Stomach (tissue), 9 donors: Measurements from ENCODE around the gene CFAP210. TPM values are rescaled to one million over a fixed set of nuclear protein-coding genes. Genes with fewer than 3 reads are reported as not detected.

Experiments
- DNase-seq, 2 donors: peaks; one replicate each; pipeline versions ENCODE4 v3.0.0 to v3.0.0-alpha.2; 2013 to 2019
- H3K27ac ChIP-seq, 5 donors: fragments of 200-600 bp in 4 of 5; sonication (generic) in 4 of 5; one replicate each; pipeline ENCODE4 v1.5.1; 2013 to 2019; ENCODE audit warnings: mild to moderate bottlenecking in 1 of 5, moderate library complexity in 1 of 5
- H3K27me3 ChIP-seq, 3 donors: fragments of 200-600 bp; sonication (generic); one replicate each; pipeline ENCODE4 v1.5.1; 2017 to 2019; ENCODE audit warnings: mixed run types in 1 of 3
- H3K36me3 ChIP-seq, 4 donors: fragments of 200-600 bp; sonication (generic); 1 replicate in 3 of 4; 2 replicates in 1 of 4; pipeline ENCODE4 v1.5.1; 2016 to 2019
- H3K4me1 ChIP-seq, 4 donors: fragments of 200-600 bp; sonication (generic); one replicate each; pipeline ENCODE4 v1.5.1; 2016 to 2019
- H3K4me3 ChIP-seq, 4 donors: fragments of 200-600 bp; sonication (generic) in 3 of 4; one replicate each; pipeline ENCODE4 v1.5.1; 2016 to 2019; ENCODE audit warnings: mild to moderate bottlenecking in 1 of 4
- H3K9me3 ChIP-seq, 4 donors: fragments of 200-600 bp; sonication (generic); one replicate each; pipeline ENCODE4 v1.5.1; 2016 to 2019
- CTCF ChIP-seq, 7 experiments: fragments of 450-650 bp in 4 of 7; fragments of 200-600 bp in 3 of 7; sonication (generic) in 3 of 7; IDR thresholded peaks; one replicate each; pipeline ENCODE4 v1.5.1; 2016 to 2019; ENCODE audit warnings: antibody characterized with exemption in 7 of 7, control low read depth in 2 of 7, mild to moderate bottlenecking in 1 of 7
- EP300 ChIP-seq: sonication (generic); formaldehyde crosslinking; IDR thresholded peaks from one replicate; pipeline ENCODE4 v1.6.1; 2017; ENCODE audit warnings: antibody characterized with exemption
- POLR2A ChIP-seq, 4 donors: fragments of 450-650 bp; IDR thresholded peaks; one replicate each; pipeline ENCODE4 v1.6.1; 2016; ENCODE audit warnings: antibody characterized with exemption in 4 of 4, control low read depth in 2 of 4, mild to moderate bottlenecking in 1 of 4, moderate library complexity in 1 of 4
- POLR2AphosphoS5 ChIP-seq, 3 donors: sonication (generic); formaldehyde crosslinking; IDR thresholded peaks; one replicate each; pipeline ENCODE4 v1.6.1; 2016; ENCODE audit warnings: antibody characterized with exemption in 3 of 3
- WGBS, 5 donors: extraction: QIAGEN DNeasy Blood & Tissue Kit in 3 of 5; methylation state at CpG; one replicate each; pipeline versions ENCODE4 v1.1.5 to v1.1.7; 2013 to 2018; 5-methylcytosine and 5-hydroxymethylcytosine counted together
- intact Hi-C: fragments of 100-400 bp; cut with DNase I; formaldehyde crosslinking; loops from one replicate; pipeline ENCODE4 v1.15.1; 2023; ENCODE audit warnings: low total_unique reads
- polyA plus RNA-seq, 3 donors: library from polyadenylated mRNA; stranded (reverse); fragments of 200-250 nt; gene quantifications; one replicate each; pipeline ENCODE4 v1.2.3, GENCODE V29; 2013
- total RNA-seq, 5 donors: library from RNA; depleted of rRNA; stranded (reverse); fragments of >200 nt; gene quantifications; one replicate each; pipeline versions ENCODE4 v1.1.0 to v1.2.3, GENCODE V29; 2014 to 2016
- donor health status: healthy with polysubstance abuse.
- donor health status: Bipolar disorder and iron deficiency.
- donor health status: healthy.

CFAP210 gene
- total and polyA plus RNA-seq, 8 donors: 0.23 to 2.1 (median 0.37) TPM; not detected in 5

GRCh38 chr2:169670215-169670651, 24.0 kb downstream of the CFAP210 start:
- 31 to 54% (median 39%) methylated on average over 2 of the region's 2 CpGs for WGBS, 5 donors
- peak in 1 of 2 donors; percentile 33 for DNase-seq
- Histone ChIP-seq H3K36me3 (no peaks in the 10 kb centered on the region), H3K27ac (no peak overlapping the region), H3K27me3 (no peaks in the 10 kb centered on the region), H3K9me3 (no peaks in the 10 kb centered on the region), H3K4me1 (peaks cover 0 to 14% (median 7%) of the 10 kb centered on the region in 4 donors), H3K4me3 (no peak overlapping the region)
- intact Hi-C loops: no loop called here
- no peak for TF ChIP-seq CTCF (IDR thresholded peaks at IDR 0.05)
- no peak for TF ChIP-seq EP300
- TF ChIP-seq POLR2A (IDR thresholded peaks at IDR 0.05): no peak
- no peak for TF ChIP-seq POLR2AphosphoS5 (IDR thresholded peaks at IDR 0.05)

- WGBS, 5 donors: 34 to 44% (median 38%) methylated on average over 2 of the region's 2 CpGs
- Histone ChIP-seq H3K9me3 (no peaks in the 10 kb centered on the region), H3K4me3 (no peak overlapping the region), H3K36me3 (no peaks in the 10 kb centered on the region), H3K27me3 (no peaks in the 10 kb centered on the region), H3K4me1 (peaks cover 0 to 17% (median 9%) of the 10 kb centered on the region in 4 donors), H3K27ac (no peak overlapping the region)
- no peak for TF ChIP-seq CTCF (IDR thresholded peaks at IDR 0.05)
- no peak for TF ChIP-seq EP300
- TF ChIP-seq POLR2A (IDR thresholded peaks at IDR 0.05): no peak
- no peak for TF ChIP-seq POLR2AphosphoS5 (IDR thresholded peaks at IDR 0.05)
- intact Hi-C loops: no loop called here
- no peak for DNase-seq
These were observed 26.6 kb downstream of the CFAP210 start for GRCh38 chr2:169667583-169667982.

GRCh38 chr2:169664978-169665930, 29.0 kb downstream of the CFAP210 start:
- no peaks in the 10 kb centered on the region for H3K36me3 ChIP-seq
- peaks cover 0 to 17% (median 9%) of the 10 kb centered on the region in 4 donors for H3K4me1 ChIP-seq
- intact Hi-C loops: no loop called here
- no peaks in the 10 kb centered on the region for H3K27me3 ChIP-seq
- H3K9me3 ChIP-seq: no peaks in the 10 kb centered on the region
- H3K27ac ChIP-seq: no peak overlapping the region
- 33 to 54% (median 42%) methylated on average over 1 of the region's 1 CpG for WGBS, 5 donors
- TF ChIP-seq CTCF (IDR thresholded peaks at IDR 0.05): no peak
- no peak for TF ChIP-seq POLR2AphosphoS5 (IDR thresholded peaks at IDR 0.05)
- no peak for TF ChIP-seq EP300
- no peak for TF ChIP-seq POLR2A (IDR thresholded peaks at IDR 0.05)
- no peak for DNase-seq
- H3K4me3 ChIP-seq: no peak overlapping the region

GRCh38 chr2:169664600-169664977, 29.6 kb downstream of the CFAP210 start:
- TF ChIP-seq EP300 (no peak), CTCF (IDR thresholded peaks at IDR 0.05) (no peak), POLR2AphosphoS5 (IDR thresholded peaks at IDR 0.05) (no peak), POLR2A (IDR thresholded peaks at IDR 0.05) (no peak)
- no peak overlapping the region for H3K27ac ChIP-seq
- peaks cover 0 to 17% (median 9%) of the 10 kb centered on the region in 4 donors for H3K4me1 ChIP-seq
- 67 to 86% (median 82%) methylated on average over 1 of the region's 1 CpG for whole genome bisulfite sequencing, 5 donors
- no peak overlapping the region for H3K4me3 ChIP-seq
- intact Hi-C loops: no loop called here
- H3K36me3 ChIP-seq: no peaks in the 10 kb centered on the region
- H3K27me3 ChIP-seq: no peaks in the 10 kb centered on the region
- DNase-seq: no peak
- no peaks in the 10 kb centered on the region for H3K9me3 ChIP-seq
